IMR-90 (cell line): ENCODE measurements around the gene LRRC8B. TPM values are rescaled to one million over a fixed set of nuclear protein-coding genes. Genes with fewer than 3 reads are reported as not detected.

Experiments used
- ATAC-seq: fragments of 200-7000 bp; cut with Tn5 transposase; 2 replicates; pipeline ENCODE4 v1.9.1; 2020; ENCODE audit warnings: low read depth, mild to moderate bottlenecking, moderate library complexity
- BruUV-seq: library from RNA; stranded (reverse); fragments of 400-500 nt; replicated peaks from 2 replicates; lab custom pipeline; 2021; lab: Mats Ljungman, UMichigan
- CTCF ChIA-PET: fragments of 300-600 bp; formaldehyde crosslinking; extraction: SDS; loops from one replicate; lab custom pipeline; 2021; ENCODE audit warnings: antibody characterized with exemption; lab: Yijun Ruan, JAX
- POLR2A ChIA-PET: fragments of 300-600 bp; sonication (Branson Sonifier 250); formaldehyde crosslinking; loops from one replicate; lab custom pipeline; 2022; ENCODE audit warnings: antibody characterized with exemption; ENCODE audit not compliant: unreplicated experiment; lab: Charles Lee
- DNase-seq: peaks from one replicate; pipeline ENCODE4 v3.0.0; 2013
- H2AFZ ChIP-seq: replicated peaks from 2 replicates; pipeline ENCODE3; 2013; ENCODE audit warnings: low read length, mild to moderate bottlenecking; ENCODE audit not compliant: poor library complexity
- H2AK5ac ChIP-seq: 2 replicates; pipeline ENCODE4 v1.6.1; 2013; ENCODE audit warnings: low read depth, low read length, inconsistent platforms
- H2AK9ac ChIP-seq: replicated peaks from 2 replicates; pipeline ENCODE3; 2013; ENCODE audit warnings: mild to moderate bottlenecking, low read depth, low read length, moderate library complexity; ENCODE audit not compliant: poor library complexity
- H2BK120ac ChIP-seq: 2 replicates; pipeline ENCODE4 v1.6.1; 2013; ENCODE audit warnings: low read depth, low read length, inconsistent platforms
- H2BK15ac ChIP-seq: 3 replicates; pipeline ENCODE4 v1.6.1; 2013; ENCODE audit warnings: low read depth, low read length, inconsistent platforms
- H2BK20ac ChIP-seq: 2 replicates; pipeline ENCODE4 v1.6.1; 2013; ENCODE audit warnings: low read depth, mild to moderate bottlenecking, inconsistent platforms, low read length, moderate library complexity
- H2BK5ac ChIP-seq: 2 replicates; pipeline ENCODE4 v1.6.1; 2013; ENCODE audit warnings: mild to moderate bottlenecking, low read depth, low read length, inconsistent platforms; ENCODE audit not compliant: poor library complexity, severe bottlenecking
- H3K14ac ChIP-seq: replicated peaks from 2 replicates; pipeline ENCODE4 v1.6.1; 2013; ENCODE audit warnings: low read depth, low read length, inconsistent platforms
- H3K18ac ChIP-seq: 2 replicates; pipeline ENCODE4 v1.6.1; 2013; ENCODE audit warnings: low read depth, low read length, control low read depth
- H3K23ac ChIP-seq: 2 replicates; pipeline ENCODE4 v1.6.1; 2013; ENCODE audit warnings: low read depth, low read length, inconsistent platforms
- H3K27ac ChIP-seq: 2 replicates; pipeline ENCODE4 v1.5.1; 2013; ENCODE audit warnings: mild to moderate bottlenecking, control low read depth, low read length; ENCODE audit not compliant: insufficient read depth
- H3K27me3 ChIP-seq: 2 replicates; pipeline ENCODE4 v1.6.1; 2013; ENCODE audit warnings: low read length; ENCODE audit not compliant: control insufficient read depth, insufficient read depth
- H3K36me3 ChIP-seq: 2 replicates; pipeline ENCODE4 v1.6.1; 2013; ENCODE audit warnings: low read length, mixed read lengths; ENCODE audit not compliant: control insufficient read depth, insufficient read depth
- H3K4ac ChIP-seq: 2 replicates; pipeline ENCODE4 v1.6.1; 2013; ENCODE audit warnings: low read depth, low read length, inconsistent platforms
- H3K4me1 ChIP-seq: 2 replicates; pipeline ENCODE4 v1.6.1; 2013; ENCODE audit warnings: low read length, mixed read lengths; ENCODE audit not compliant: control insufficient read depth, insufficient read depth
- H3K4me2 ChIP-seq: 2 replicates; pipeline ENCODE4 v1.6.1; 2013; ENCODE audit warnings: low read depth, mild to moderate bottlenecking, control low read depth, low read length, moderate library complexity
- H3K4me3 ChIP-seq: 2 replicates; pipeline ENCODE4 v1.5.1; 2013; ENCODE audit warnings: low read depth, mild to moderate bottlenecking, control low read depth, low read length, moderate library complexity; ENCODE audit not compliant: insufficient read depth
- H3K56ac ChIP-seq: 2 replicates; pipeline ENCODE4 v1.6.1; 2013; ENCODE audit warnings: low read length, inconsistent platforms; ENCODE audit not compliant: insufficient read depth; ENCODE audit errors: extremely low read depth
- H3K79me1 ChIP-seq, 2 experiments: 2 replicates each; pipeline ENCODE4 v1.6.1; 2013; ENCODE audit warnings: low read length in 2 of 2, inconsistent platforms in 1 of 2, low read depth in 1 of 2
- H3K9ac ChIP-seq: 2 replicates; pipeline ENCODE4 v1.6.1; 2013; ENCODE audit warnings: low read depth, low read length, control low read depth
- H3K9me1 ChIP-seq: 2 replicates; pipeline ENCODE4 v1.6.1; 2013; ENCODE audit warnings: low read length, inconsistent platforms; ENCODE audit not compliant: insufficient read depth
- H3K9me3 ChIP-seq: 2 replicates; pipeline ENCODE4 v1.6.1; 2013; ENCODE audit warnings: low read length; ENCODE audit not compliant: control insufficient read depth, insufficient read depth
- H4K20me1 ChIP-seq: 2 replicates; pipeline ENCODE4 v1.6.1; 2013; ENCODE audit warnings: low read length, inconsistent platforms; ENCODE audit not compliant: insufficient read depth
- H4K5ac ChIP-seq: 2 replicates; pipeline ENCODE4 v1.6.1; 2013; ENCODE audit warnings: mild to moderate bottlenecking, low read depth, low read length, control low read depth
- H4K8ac ChIP-seq, 2 experiments: 2 replicates each; pipeline ENCODE4 v1.6.1; 2013; ENCODE audit warnings: low read depth in 2 of 2, low read length in 2 of 2, control low read depth in 1 of 2, inconsistent platforms in 1 of 2
- H4K91ac ChIP-seq: 2 replicates; pipeline ENCODE4 v1.6.1; 2013; ENCODE audit warnings: low read depth, low read length, inconsistent platforms; ENCODE audit not compliant: insufficient read depth
- MAFK ChIP-seq: IDR thresholded peaks from 2 replicates; pipeline ENCODE4 v1.6.1; 2012; ENCODE audit warnings: low read depth, low read length, improper control_type of control experiment
- MAZ ChIP-seq: IDR thresholded peaks from 2 replicates; pipeline ENCODE4 v1.6.1; 2012; ENCODE audit warnings: low read depth, mild to moderate bottlenecking, low read length, improper control_type of control experiment, moderate library complexity, borderline replicate concordance
- NFE2L2 ChIP-seq: fragments of 150-350 bp; IDR thresholded peaks from 2 replicates; pipeline ENCODE4 v1.6.1; 2016; ENCODE audit warnings: low read depth, mild to moderate bottlenecking, low read length
- RAD21 ChIP-seq: IDR thresholded peaks from 2 replicates; pipeline ENCODE4 v1.6.1; 2012; ENCODE audit warnings: low read length, improper control_type of control experiment
- RCOR1 ChIP-seq: IDR thresholded peaks from 2 replicates; pipeline ENCODE4 v1.6.1; 2012; ENCODE audit warnings: mild to moderate bottlenecking, low read length, improper control_type of control experiment; ENCODE audit not compliant: insufficient replicate concordance
- WGBS, 2 experiments: methylation state at CpG; one replicate each; pipeline versions ENCODE4 v1.1.5 to v1.1.7; 2013; ENCODE audit warnings: missing lambda C conversion rate in 2 of 2; ENCODE audit not compliant: insufficient read length in 1 of 2; ENCODE audit errors: extremely low coverage in 2 of 2; 5-methylcytosine and 5-hydroxymethylcytosine counted together
- dilution Hi-C: fragments of 300-500 bp; cut with HindIII; formaldehyde crosslinking; loops from one replicate; pipeline ENCODE4 v1.14.3; 2018; ENCODE audit warnings: low sequenced_read_pairs; ENCODE audit not compliant: unreplicated experiment
- in situ Hi-C: fragments of 300-500 bp; cut with MboI; formaldehyde crosslinking; loops from 3 replicates; pipeline ENCODE4 v1.14.3; 2019; ENCODE audit warnings: low sequenced_read_pairs, inconsistent platforms, mixed read lengths
- intact Hi-C: fragments of 100-400 bp; cut with micrococcal nuclease; formaldehyde crosslinking; loops from 2 replicates; pipeline ENCODE4 v1.10.0; 2022
- polyA plus RNA-seq, 3 experiments: library from polyadenylated mRNA; depleted of rRNA; stranded (reverse); fragments of >200 nt; gene quantifications; 2 replicates each; pipeline ENCODE4 v1.2.3, GENCODE V29; 2012; ENCODE audit warnings: low replicate concordance in 1 of 3
- total RNA-seq: library from RNA; depleted of rRNA; stranded (reverse); fragments of >200 nt; gene quantifications from 2 replicates; pipeline ENCODE4 v1.2.3, GENCODE V29; 2012
- TF ChIP-seq, protein P1 (sequence below): fragments of 150-350 bp; IDR thresholded peaks from 2 replicates; pipeline ENCODE4 v1.6.1; 2016; ENCODE audit warnings: low read depth, mild to moderate bottlenecking, low read length, moderate library complexity, borderline replicate concordance

Gene LRRC8B
- total and polyA plus RNA-seq, 2 of the 4 experiments (the other 2 are of a cell fraction) = 0.74 to 1.8 TPM

DNA sequence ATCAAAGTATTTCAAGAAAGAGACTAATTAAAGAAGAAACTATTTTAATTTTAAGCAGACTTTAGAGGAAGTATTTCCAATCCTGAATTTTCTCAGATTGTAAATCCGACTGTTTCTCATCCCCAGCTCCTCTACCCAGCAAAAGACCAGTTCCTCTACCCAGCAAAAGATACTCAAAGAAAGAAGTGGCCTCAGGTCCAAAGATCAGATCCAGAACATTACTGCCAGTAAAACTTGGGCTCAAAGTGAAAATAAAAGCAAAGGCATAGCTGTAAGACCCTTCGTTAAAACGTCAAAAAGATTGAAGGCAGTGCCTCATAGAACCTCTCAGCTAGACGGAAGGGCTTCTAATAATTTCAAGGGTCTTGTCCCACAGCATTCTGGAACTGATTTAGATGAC lies 50.0 kb downstream of the LRRC8B start:
- intact Hi-C loops = no loop called here
- no peak overlapping the region for H2BK15ac ChIP-seq
- CTCF ChIA-PET = interaction anchor here (1.1 to 1.4 kb wide), 2 partner anchors 11 to 188 kb away, joined by 3 read pairs; no protein-coding TSS in a partner anchor

More for the DNA sequence above, 50.0 kb downstream of the LRRC8B start:
- no peak overlapping the region for H2BK5ac ChIP-seq
- H3K14ac ChIP-seq = no peak overlapping the region
- H3K27me3 ChIP-seq = no peaks in the 10 kb centered on the region; the same call in 1 of the 2 replicates
- H2AK5ac ChIP-seq = no peak overlapping the region
- in situ Hi-C loops (no loop called here), dilution Hi-C loops (loop anchor here (25.0 kb wide), 1 partner anchor 87 kb away; no protein-coding TSS in a partner anchor)
- H3K9ac ChIP-seq = no peak overlapping the region
- no peak overlapping the region for H2AK9ac ChIP-seq
- H3K9me1 ChIP-seq = no peaks in the 10 kb centered on the region
- DNase-seq (no peak), ATAC-seq (no peak)
- no peak overlapping the region for H3K4me3 ChIP-seq
- no peak overlapping the region for H3K18ac ChIP-seq
- no peaks in the 10 kb centered on the region for H4K20me1 ChIP-seq
- no peaks in the 10 kb centered on the region for H3K36me3 ChIP-seq
- no peaks in the 10 kb centered on the region for H3K79me1 ChIP-seq
- H2BK20ac ChIP-seq = no peak overlapping the region
- WGBS, 2 experiments = 100% methylated on average over 3 of the region's 4 CpGs; no CpG with 5 or more reads in 1 of the 2 experiments
- H3K56ac ChIP-seq = no peak overlapping the region
- no peaks in the 10 kb centered on the region for H3K4me1 ChIP-seq
- no peak for TF ChIP-seq MAFK
- TF ChIP-seq MAZ = no peak
- TF ChIP-seq RCOR1 = no peak
- TF ChIP-seq NFE2L2 = no peak
- no peak for TF ChIP-seq RAD21
- TF ChIP-seq, protein P1, sequence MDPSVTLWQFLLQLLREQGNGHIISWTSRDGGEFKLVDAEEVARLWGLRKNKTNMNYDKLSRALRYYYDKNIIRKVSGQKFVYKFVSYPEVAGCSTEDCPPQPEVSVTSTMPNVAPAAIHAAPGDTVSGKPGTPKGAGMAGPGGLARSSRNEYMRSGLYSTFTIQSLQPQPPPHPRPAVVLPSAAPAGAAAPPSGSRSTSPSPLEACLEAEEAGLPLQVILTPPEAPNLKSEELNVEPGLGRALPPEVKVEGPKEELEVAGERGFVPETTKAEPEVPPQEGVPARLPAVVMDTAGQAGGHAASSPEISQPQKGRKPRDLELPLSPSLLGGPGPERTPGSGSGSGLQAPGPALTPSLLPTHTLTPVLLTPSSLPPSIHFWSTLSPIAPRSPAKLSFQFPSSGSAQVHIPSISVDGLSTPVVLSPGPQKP = no peak
- H3K4ac ChIP-seq = no peak overlapping the region
- no peak overlapping the region for H2BK120ac ChIP-seq
- H3K9me3 ChIP-seq = no peaks in the 10 kb centered on the region
- no peak overlapping the region for H4K91ac ChIP-seq
- no peak overlapping the region for H3K4me2 ChIP-seq
- H3K23ac ChIP-seq = no peak overlapping the region
- H4K8ac ChIP-seq = no peak overlapping the region
- POLR2A ChIA-PET = no interaction called here
- no TSS peak for BruUV-seq
- no peak overlapping the region for H2AFZ ChIP-seq
- H4K5ac ChIP-seq = no peak overlapping the region
- H3K27ac ChIP-seq = no peak overlapping the region
